ENCODE results near the gene POLE4. TPM values are rescaled to one million over a fixed set of nuclear protein-coding genes. Genes with fewer than 3 reads are reported as not detected.
A peak's percentile ranks its signal among the peaks of the same experiment; 100 is the strongest.

POLE4 gene
- total RNA-seq, 2 experiments from 2014 or later, result 69.7 to 76.5 TPM

- DNase-seq, result no peak
- Mint-ChIP-seq H3K27ac (no peak overlapping the region), H3K4me3 (no peak overlapping the region), H3K4me1 (ENCODE audit: low read depth) (no peaks in the 10 kb centered on the region), H3K9me3 (peaks cover 4% of the 10 kb centered on the region), H3K27me3 (ENCODE audit: low read depth) (no peaks in the 10 kb centered on the region), H3K36me3 (ENCODE audit: low read depth) (peaks cover 12% of the 10 kb centered on the region)
- intact Hi-C loops (cut with micrococcal nuclease), result no loop called here
- CTCF ChIA-PET, result interaction anchor here (0.7 kb wide), 1 partner anchor 186 kb away, joined by 3 read pairs; no protein-coding TSS in a partner anchor
These were observed 13.3 kb upstream of the POLE4 start for GRCh38 chr2:74944987-74945787.

GRCh38 chr2:74945788-74946331 lies 12.6 kb upstream of the POLE4 start:
- no peaks in the 10 kb centered on the region for H3K4me1 Mint-ChIP-seq (ENCODE audit: low read depth)
- CTCF ChIA-PET, result no interaction called here
- peaks cover 15% of the 10 kb centered on the region for H3K36me3 Mint-ChIP-seq (ENCODE audit: low read depth)
- H3K27ac Mint-ChIP-seq, result no peak overlapping the region
- no peak for DNase-seq
- intact Hi-C loops (cut with micrococcal nuclease), result no loop called here
- H3K9me3 Mint-ChIP-seq, result peaks cover 7% of the 10 kb centered on the region
- H3K27me3 Mint-ChIP-seq (ENCODE audit: low read depth), result no peaks in the 10 kb centered on the region
- no peak overlapping the region for H3K4me3 Mint-ChIP-seq

GRCh38 chr2:74947703-74948102 lies 10.7 kb upstream of the POLE4 start:
- Mint-ChIP-seq H3K36me3 (ENCODE audit: low read depth) (peaks cover 20% of the 10 kb centered on the region), H3K4me1 (ENCODE audit: low read depth) (no peaks in the 10 kb centered on the region), H3K4me3 (no peak overlapping the region), H3K9me3 (peaks cover 13% of the 10 kb centered on the region), H3K27ac (no peak overlapping the region), H3K27me3 (ENCODE audit: low read depth) (no peaks in the 10 kb centered on the region)
- CTCF ChIA-PET, result no interaction called here
- DNase-seq, result no peak
- intact Hi-C loops (cut with micrococcal nuclease), result no loop called here

- H3K4me3 Mint-ChIP-seq, result no peak overlapping the region
- no peaks in the 10 kb centered on the region for H3K27me3 Mint-ChIP-seq (ENCODE audit: low read depth)
- H3K4me1 Mint-ChIP-seq (ENCODE audit: low read depth), result no peaks in the 10 kb centered on the region
- peaks cover 13% of the 10 kb centered on the region for H3K9me3 Mint-ChIP-seq
- H3K36me3 Mint-ChIP-seq (ENCODE audit: low read depth), result peaks cover 20% of the 10 kb centered on the region
- CTCF ChIA-PET, result no interaction called here
- intact Hi-C loops (cut with micrococcal nuclease), result no loop called here
- H3K27ac Mint-ChIP-seq, result no peak overlapping the region
- DNase-seq, result no peak
These were observed 9.7 kb upstream of the POLE4 start for GRCh38 chr2:74948779-74949178.

- no peak for DNase-seq
- no peak overlapping the region for H3K27ac Mint-ChIP-seq
- H3K4me3 Mint-ChIP-seq, result no peak overlapping the region
- no peaks in the 10 kb centered on the region for H3K27me3 Mint-ChIP-seq (ENCODE audit: low read depth)
- peaks cover 26% of the 10 kb centered on the region for H3K36me3 Mint-ChIP-seq (ENCODE audit: low read depth)
- H3K4me1 Mint-ChIP-seq (ENCODE audit: low read depth), result peaks cover 19% of the 10 kb centered on the region
- CTCF ChIA-PET, result no interaction called here
- intact Hi-C loops (cut with micrococcal nuclease), result loop anchor here (10.0 kb wide), 1 partner anchor 446 kb away; the partner anchor contains the start of gene PCGF1
- H3K9me3 Mint-ChIP-seq, result peaks cover 13% of the 10 kb centered on the region
These were observed 7.2 kb upstream of the POLE4 start for GRCh38 chr2:74951211-74951754.

GRCh38 chr2:74952575-74952974 lies 5.9 kb upstream of the POLE4 start:
- Mint-ChIP-seq H3K9me3 (peaks cover 13% of the 10 kb centered on the region), H3K4me3 (no peak overlapping the region), H3K27me3 (ENCODE audit: low read depth) (no peaks in the 10 kb centered on the region), H3K27ac (no peak overlapping the region), H3K36me3 (ENCODE audit: low read depth) (peaks cover 25% of the 10 kb centered on the region), H3K4me1 (ENCODE audit: low read depth) (peaks cover 22% of the 10 kb centered on the region)
- no peak for DNase-seq
- CTCF ChIA-PET, result interaction anchor here (1.0 kb wide), 1 partner anchor 15 kb away, joined by 3 read pairs; no protein-coding TSS in a partner anchor
- intact Hi-C loops (cut with micrococcal nuclease), result loop anchor here (10.0 kb wide), 1 partner anchor 448 kb away; the partner anchor contains the start of gene PCGF1

- no peak for DNase-seq
- H3K9me3 Mint-ChIP-seq, result peaks cover 13% of the 10 kb centered on the region
- H3K36me3 Mint-ChIP-seq (ENCODE audit: low read depth), result peaks cover 23% of the 10 kb centered on the region
- no peak overlapping the region for H3K4me3 Mint-ChIP-seq
- intact Hi-C loops (cut with micrococcal nuclease), result loop anchor here (10.0 kb wide), 1 partner anchor 449 kb away; the partner anchor contains the start of gene PCGF1
- H3K4me1 Mint-ChIP-seq (ENCODE audit: low read depth), result peaks cover 32% of the 10 kb centered on the region
- CTCF ChIA-PET, result interaction anchor here (2.4 kb wide), 1 partner anchor 35 kb away, joined by 10 read pairs; no protein-coding TSS in a partner anchor
- peak overlapping the region; percentile 27 for H3K27ac Mint-ChIP-seq
- H3K27me3 Mint-ChIP-seq (ENCODE audit: low read depth), result no peaks in the 10 kb centered on the region
These were observed 4.5 kb upstream of the POLE4 start for GRCh38 chr2:74953796-74954499.

- no peak for DNase-seq
- peak overlapping the region; percentile 27 for H3K27ac Mint-ChIP-seq
- H3K4me1 Mint-ChIP-seq (ENCODE audit: low read depth), result peaks cover 37% of the 10 kb centered on the region
- peaks cover 13% of the 10 kb centered on the region for H3K9me3 Mint-ChIP-seq
- no peak overlapping the region for H3K4me3 Mint-ChIP-seq
- H3K27me3 Mint-ChIP-seq (ENCODE audit: low read depth), result no peaks in the 10 kb centered on the region
- CTCF ChIA-PET, result interaction anchor here (2.4 kb wide), 1 partner anchor 36 kb away, joined by 10 read pairs; no protein-coding TSS in a partner anchor
- intact Hi-C loops (cut with micrococcal nuclease), result loop anchor here (10.0 kb wide), 1 partner anchor 450 kb away; the partner anchor contains the start of gene PCGF1
- H3K36me3 Mint-ChIP-seq (ENCODE audit: low read depth), result peaks cover 22% of the 10 kb centered on the region
These were observed 4.0 kb upstream of the POLE4 start for GRCh38 chr2:74954500-74954874.

- CTCF ChIA-PET, result interaction anchor here (0.6 kb wide), 1 partner anchor 117 kb away, joined by 4 read pairs; no protein-coding TSS in a partner anchor
- Mint-ChIP-seq H3K27ac (peak overlapping the region; percentile 69), H3K4me1 (ENCODE audit: low read depth) (peaks cover 60% of the 10 kb centered on the region), H3K9me3 (no peaks in the 10 kb centered on the region), H3K4me3 (peak overlapping the region; percentile 80), H3K27me3 (ENCODE audit: low read depth) (no peaks in the 10 kb centered on the region), H3K36me3 (ENCODE audit: low read depth) (peaks cover 34% of the 10 kb centered on the region)
- DNase-seq, result no peak
- intact Hi-C loops (cut with micrococcal nuclease), result loop anchor here (1.0 to 10.0 kb wide), 10 partner anchors 39 to 1726 kb away; partner anchors contain the start of genes ALMS1, CCT7, GCFC2 and MRPL19
These were observed 563 bp upstream of the POLE4 start for GRCh38 chr2:74957886-74958273.

GRCh38 chr2:74959106-74959751 lies 786 bp downstream of the POLE4 start:
- Mint-ChIP-seq H3K27me3 (ENCODE audit: low read depth) (no peaks in the 10 kb centered on the region), H3K4me3 (peak overlapping the region; percentile 80), H3K4me1 (ENCODE audit: low read depth) (peaks cover 57% of the 10 kb centered on the region), H3K9me3 (no peaks in the 10 kb centered on the region), H3K36me3 (ENCODE audit: low read depth) (peaks cover 39% of the 10 kb centered on the region), H3K27ac (peak overlapping the region; percentile 87)
- CTCF ChIA-PET, result no interaction called here
- intact Hi-C loops (cut with micrococcal nuclease), result loop anchor here (2.0 to 10.0 kb wide), 8 partner anchors 40 to 1727 kb away; partner anchors contain the start of genes ALMS1, CCT7, GCFC2 and PCGF1
- DNase-seq, result peak; percentile 15

- no peak for DNase-seq
- H3K4me1 Mint-ChIP-seq (ENCODE audit: low read depth), result peaks cover 29% of the 10 kb centered on the region
- CTCF ChIA-PET, result interaction anchor here (0.6 kb wide), 1 partner anchor 257 kb away, joined by 4 read pairs; no protein-coding TSS in a partner anchor
- H3K27ac Mint-ChIP-seq, result no peak overlapping the region
- intact Hi-C loops (cut with micrococcal nuclease), result no loop called here
- peaks cover 8% of the 10 kb centered on the region for H3K9me3 Mint-ChIP-seq
- H3K27me3 Mint-ChIP-seq (ENCODE audit: low read depth), result no peaks in the 10 kb centered on the region
- no peak overlapping the region for H3K4me3 Mint-ChIP-seq
- peaks cover 56% of the 10 kb centered on the region for H3K36me3 Mint-ChIP-seq (ENCODE audit: low read depth)
These were observed 8.4 kb downstream of the POLE4 start for GRCh38 chr2:74966887-74967286.
